IPS-11a (cell line): ENCODE results near the gene ATE1.
"Not testable (repeated sequence)": the region's sequence is repeated elsewhere in the genome, so short reads cannot be mapped to it uniquely, and the experiment has no call there.

Experiments
- H3K4me3 ChIP-seq: one replicate; pipeline ENCODE4 v1.5.1; 2013; ENCODE audit warnings: low read depth, low read length, control low read depth

Gene ATE1

GRCh38 chr10:121699703-121700102 is 228.1 kb downstream of the ATE1 start:
- not testable (repeated sequence) for H3K4me3 ChIP-seq

GRCh38 chr10:121698902-121699301 is 228.9 kb downstream of the ATE1 start:
- H3K4me3 ChIP-seq: no peak overlapping the region

- H3K4me3 ChIP-seq: no peak overlapping the region
Observed at GRCh38 chr10:121698336-121698735, 229.5 kb downstream of the ATE1 start.

GRCh38 chr10:121696854-121697253 is 231.0 kb downstream of the ATE1 start:
- no peak overlapping the region for H3K4me3 ChIP-seq

- no peak overlapping the region for H3K4me3 ChIP-seq
Observed at GRCh38 chr10:121695731-121696464, 231.9 kb downstream of the ATE1 start.

GRCh38 chr10:121694966-121695643 is 232.7 kb downstream of the ATE1 start:
- no peak overlapping the region for H3K4me3 ChIP-seq

GRCh38 chr10:121694327-121694965 is 233.4 kb downstream of the ATE1 start:
- H3K4me3 ChIP-seq: no peak overlapping the region

GRCh38 chr10:121692626-121693025 is 235.2 kb downstream of the ATE1 start:
- H3K4me3 ChIP-seq: no peak overlapping the region

- H3K4me3 ChIP-seq: no peak overlapping the region
Observed at GRCh38 chr10:121690970-121691369, 236.9 kb downstream of the ATE1 start.
